Memory B cell (primary cell): ENCODE measurements around the gene DGKQ.
"Not testable (repeated sequence)": the region's sequence is repeated elsewhere in the genome, so short reads cannot be mapped to it uniquely, and the experiment has no call there.

Experiments
- ATAC-seq: fragments of 150-1000 bp; cut with Tn5 transposase; 2 replicates; pipeline ENCODE4 v1.10.0; 2021; ENCODE audit warnings: low read depth, mild to moderate bottlenecking, moderate library complexity
- DNase-seq, 2 donors: peaks; one replicate each; pipeline ENCODE4 v3.0.0; 2022; ENCODE audit warnings: low spot score in 2 of 2
- H3K27ac Mint-ChIP-seq: one replicate; pipeline ENCODE4 v1.8.0; 2022; ENCODE audit warnings: mild to moderate bottlenecking, moderate library complexity, mixed read lengths
- H3K27me3 Mint-ChIP-seq: one replicate; pipeline ENCODE4 v1.8.0; 2022; ENCODE audit warnings: mixed read lengths
- H3K36me3 Mint-ChIP-seq: one replicate; pipeline ENCODE4 v1.8.0; 2022; ENCODE audit warnings: mild to moderate bottlenecking, mixed read lengths
- H3K4me1 Mint-ChIP-seq: one replicate; pipeline ENCODE4 v1.8.0; 2022; ENCODE audit warnings: mixed read lengths
- H3K4me3 Mint-ChIP-seq: one replicate; pipeline ENCODE4 v1.8.0; 2022; ENCODE audit warnings: mild to moderate bottlenecking, moderate library complexity, mixed read lengths
- H3K9me3 Mint-ChIP-seq: one replicate; pipeline ENCODE4 v1.8.0; 2022; ENCODE audit warnings: mixed read lengths

The DGKQ gene

DNA sequence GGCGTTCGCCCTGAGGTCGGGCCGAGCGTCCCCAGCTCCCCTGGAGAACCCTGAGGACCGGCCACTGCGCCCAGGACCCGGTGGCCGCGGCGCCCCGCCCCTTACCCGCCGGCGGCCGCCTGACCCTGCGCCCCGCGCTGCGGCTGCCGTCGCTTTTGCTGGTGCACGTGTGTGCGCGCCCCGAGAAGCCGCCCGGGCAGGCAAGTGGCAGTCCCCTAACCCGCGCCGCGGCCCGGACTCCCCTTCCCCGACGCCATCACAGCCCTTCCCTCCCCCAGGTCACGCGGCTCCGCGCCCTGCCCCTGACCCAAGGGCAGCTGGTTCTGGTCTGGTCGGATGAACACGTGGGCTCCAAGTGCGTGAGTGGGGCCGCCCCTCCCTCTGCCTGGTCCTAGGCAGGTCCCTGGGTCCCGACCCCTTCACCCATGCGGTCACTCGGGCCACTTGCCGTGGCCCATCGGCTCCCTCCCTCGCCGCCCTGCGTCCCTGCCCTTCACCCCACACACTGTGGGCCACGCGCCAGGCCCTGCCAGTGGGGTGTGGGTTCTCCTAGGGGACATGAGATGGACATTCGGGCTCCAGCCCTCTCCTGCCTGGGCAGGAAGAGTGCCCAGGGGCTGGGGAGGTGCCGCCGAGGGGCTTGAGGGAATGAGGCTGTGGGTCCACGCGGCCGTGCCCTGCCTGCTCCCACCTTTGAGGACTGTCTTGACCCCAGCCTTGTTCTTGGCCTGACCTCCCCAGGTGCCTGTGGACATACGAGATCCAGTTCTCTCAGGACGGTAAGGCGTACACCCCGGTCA lies 30.1 kb upstream of the DGKQ start:
- H3K27me3 Mint-ChIP-seq, result peaks cover 23% of the 10 kb centered on the region
- H3K4me1 Mint-ChIP-seq, result peaks cover 15% of the 10 kb centered on the region
- DNase-seq, result no peak
- H3K9me3 Mint-ChIP-seq, result no peaks in the 10 kb centered on the region
- no peaks in the 10 kb centered on the region for H3K36me3 Mint-ChIP-seq
- H3K4me3 Mint-ChIP-seq, result no peak overlapping the region
- no peak for ATAC-seq
- H3K27ac Mint-ChIP-seq, result no peak overlapping the region

DNA sequence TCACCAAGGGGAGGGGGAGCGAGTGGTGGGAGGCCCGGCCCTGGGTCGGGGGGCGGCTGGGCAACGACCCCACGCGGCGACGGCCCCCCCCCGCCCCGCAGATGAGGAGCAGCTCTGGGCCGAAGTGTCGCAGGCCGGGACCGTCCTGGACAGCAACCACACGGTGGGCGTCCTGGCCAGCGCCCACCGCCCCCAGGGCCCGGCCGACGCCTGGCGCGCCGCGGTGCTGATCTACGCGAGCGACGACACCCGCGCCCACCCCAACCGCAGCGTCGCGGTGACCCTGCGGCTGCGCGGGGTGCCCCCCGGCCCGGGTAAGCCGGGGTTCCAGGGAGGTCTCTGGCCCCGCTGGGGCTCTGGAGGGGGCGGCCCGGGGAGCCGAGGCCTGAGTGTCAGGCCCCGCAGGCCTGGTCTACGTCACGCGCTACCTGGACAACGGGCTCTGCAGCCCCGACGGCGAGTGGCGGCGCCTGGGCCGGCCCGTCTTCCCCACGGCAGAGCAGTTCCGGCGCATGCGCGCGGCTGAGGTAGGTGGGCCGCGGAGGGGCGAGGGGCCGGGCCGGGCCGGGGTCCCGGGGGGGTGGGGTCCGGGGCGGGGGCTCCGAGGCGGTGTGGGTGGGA lies 29.4 kb upstream of the DGKQ start:
- H3K4me3 Mint-ChIP-seq, result no peak overlapping the region
- H3K4me1 Mint-ChIP-seq, result peaks cover 22% of the 10 kb centered on the region
- peaks cover 22% of the 10 kb centered on the region for H3K27me3 Mint-ChIP-seq
- DNase-seq (no peak), ATAC-seq (no peak)
- no peaks in the 10 kb centered on the region for H3K9me3 Mint-ChIP-seq
- no peak overlapping the region for H3K27ac Mint-ChIP-seq
- H3K36me3 Mint-ChIP-seq, result no peaks in the 10 kb centered on the region

DNA sequence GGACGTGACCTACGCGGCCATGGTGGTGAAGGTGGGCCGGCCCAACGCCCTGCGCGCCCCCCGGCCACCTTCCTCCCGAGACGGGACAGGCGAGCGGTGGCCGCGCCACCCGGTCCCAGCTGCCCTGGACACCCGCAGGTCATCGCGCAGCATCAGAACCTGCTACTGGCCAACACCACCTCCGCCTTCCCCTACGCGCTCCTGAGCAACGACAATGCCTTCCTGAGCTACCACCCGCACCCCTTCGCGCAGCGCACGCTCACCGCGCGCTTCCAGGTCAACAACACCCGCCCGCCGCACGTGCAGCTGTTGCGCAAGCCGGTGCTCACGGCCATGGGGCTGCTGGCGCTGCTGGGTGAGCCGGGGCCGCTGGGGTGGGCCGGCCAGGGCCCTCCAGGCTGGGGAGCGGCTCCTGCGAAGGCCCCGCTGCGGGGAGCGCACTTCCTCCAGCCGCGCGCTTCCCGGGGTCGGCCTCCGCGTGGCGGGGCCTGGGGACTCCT lies 28.8 kb upstream of the DGKQ start:
- Mint-ChIP-seq H3K27ac (no peak overlapping the region), H3K4me1 (peaks cover 22% of the 10 kb centered on the region), H3K27me3 (peaks cover 20% of the 10 kb centered on the region), H3K9me3 (no peaks in the 10 kb centered on the region), H3K36me3 (no peaks in the 10 kb centered on the region), H3K4me3 (no peak overlapping the region)
- no peak for DNase-seq
- no peak for ATAC-seq

DNA sequence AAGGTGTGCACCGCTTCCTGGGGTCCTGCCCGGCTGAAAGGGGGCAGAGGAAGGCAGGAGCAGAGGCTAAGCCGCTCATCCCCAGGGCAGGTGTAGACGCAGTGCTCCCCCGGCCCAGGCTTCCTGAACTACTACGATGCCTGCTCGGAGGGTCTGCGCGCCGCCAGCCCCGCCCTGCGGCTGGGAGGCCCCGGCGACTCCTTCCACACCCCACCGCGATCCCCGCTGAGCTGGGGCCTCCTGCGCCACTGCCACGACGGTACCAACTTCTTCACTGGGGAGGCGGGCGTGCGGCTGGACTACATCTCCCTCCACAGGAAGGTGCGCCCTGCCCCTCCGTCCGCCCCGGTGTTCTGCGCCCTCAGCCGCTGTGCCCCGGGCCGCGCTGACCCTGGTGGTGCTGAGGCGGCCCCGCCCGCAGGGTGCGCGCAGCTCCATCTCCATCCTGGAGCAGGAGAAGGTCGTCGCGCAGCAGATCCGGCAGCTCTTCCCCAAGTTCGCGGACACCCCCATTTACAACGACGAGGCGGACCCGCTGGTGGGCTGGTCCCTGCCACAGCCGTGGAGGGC lies 28.3 kb upstream of the DGKQ start:
- no peak overlapping the region for H3K27ac Mint-ChIP-seq
- H3K27me3 Mint-ChIP-seq, result peaks cover 19% of the 10 kb centered on the region
- no peak overlapping the region for H3K4me3 Mint-ChIP-seq

DNA sequence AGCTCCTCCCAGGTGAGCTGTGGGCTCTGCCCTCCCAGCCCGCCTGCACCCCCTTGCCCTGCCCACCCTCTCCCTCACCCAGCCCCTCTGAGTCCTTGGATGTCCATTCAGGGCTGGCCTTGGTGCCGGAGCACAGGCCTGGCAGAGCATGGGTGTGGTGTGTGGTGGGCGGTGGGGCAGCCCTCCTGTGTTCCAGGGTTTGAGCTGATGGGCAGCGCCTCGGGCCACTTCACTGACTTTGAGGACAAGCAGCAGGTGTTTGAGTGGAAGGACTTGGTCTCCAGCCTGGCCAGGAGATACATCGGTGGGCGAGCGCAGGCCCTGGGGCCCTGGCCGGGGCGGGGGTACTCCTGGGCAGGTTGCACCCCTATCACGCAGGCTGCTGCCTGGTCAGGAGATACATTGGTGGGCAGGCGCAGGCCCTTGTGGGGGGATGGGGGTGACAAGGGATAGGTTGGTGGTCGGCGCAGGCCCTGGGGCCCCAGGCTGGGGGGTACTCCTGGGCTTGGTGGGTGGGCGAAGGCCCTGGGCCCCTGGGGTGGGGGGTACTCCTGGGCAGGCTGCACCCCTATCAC lies 27.4 kb upstream of the DGKQ start:
- peaks cover 19% of the 10 kb centered on the region for H3K27me3 Mint-ChIP-seq
- no peak for ATAC-seq
- H3K36me3 Mint-ChIP-seq, result no peaks in the 10 kb centered on the region
- peaks cover 20% of the 10 kb centered on the region for H3K4me1 Mint-ChIP-seq
- no peak overlapping the region for H3K4me3 Mint-ChIP-seq
- no peak for DNase-seq
- H3K9me3 Mint-ChIP-seq, result no peaks in the 10 kb centered on the region
- H3K27ac Mint-ChIP-seq, result no peak overlapping the region

More for the DNA sequence above, 28.3 kb upstream of the DGKQ start:
- Mint-ChIP-seq H3K4me1 (peaks cover 20% of the 10 kb centered on the region), H3K36me3 (no peaks in the 10 kb centered on the region), H3K9me3 (no peaks in the 10 kb centered on the region)
- ATAC-seq (no peak), DNase-seq (no peak)

DNA sequence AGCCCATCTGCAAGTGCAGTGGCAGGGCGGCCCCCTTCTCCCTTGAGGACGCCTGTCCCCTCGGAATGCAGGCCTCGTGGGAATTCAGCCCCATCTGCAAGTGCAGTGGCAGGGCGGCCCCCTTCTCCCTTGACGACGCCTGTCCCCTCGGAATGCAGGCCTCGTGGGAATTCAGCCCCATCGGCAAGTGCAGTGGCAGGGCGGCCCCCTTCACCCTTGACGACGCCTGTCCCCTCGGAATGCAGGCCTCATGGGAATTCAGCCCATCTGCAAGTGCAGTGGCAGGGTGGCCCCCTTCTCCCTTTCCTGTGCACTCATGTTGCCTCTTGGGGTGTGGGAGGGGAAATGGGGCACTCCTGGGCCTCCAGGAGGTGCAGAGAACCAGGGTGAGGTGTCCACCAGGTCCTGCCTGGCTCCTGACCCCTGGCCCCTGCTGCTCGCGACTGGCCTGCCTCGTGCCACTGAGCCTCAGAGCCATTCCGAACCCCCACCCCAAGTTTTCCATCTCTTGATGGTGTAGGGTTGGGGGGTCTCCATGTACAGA lies 26.6 kb upstream of the DGKQ start:
- H3K36me3 Mint-ChIP-seq, result no peaks in the 10 kb centered on the region
- H3K27ac Mint-ChIP-seq, result no peak overlapping the region
- H3K4me1 Mint-ChIP-seq, result peaks cover 20% of the 10 kb centered on the region
- H3K4me3 Mint-ChIP-seq, result peak overlapping the region; percentile 49
- peaks cover 17% of the 10 kb centered on the region for H3K27me3 Mint-ChIP-seq
- ATAC-seq (no peak), DNase-seq (no peak)
- H3K9me3 Mint-ChIP-seq, result no peaks in the 10 kb centered on the region

DNA sequence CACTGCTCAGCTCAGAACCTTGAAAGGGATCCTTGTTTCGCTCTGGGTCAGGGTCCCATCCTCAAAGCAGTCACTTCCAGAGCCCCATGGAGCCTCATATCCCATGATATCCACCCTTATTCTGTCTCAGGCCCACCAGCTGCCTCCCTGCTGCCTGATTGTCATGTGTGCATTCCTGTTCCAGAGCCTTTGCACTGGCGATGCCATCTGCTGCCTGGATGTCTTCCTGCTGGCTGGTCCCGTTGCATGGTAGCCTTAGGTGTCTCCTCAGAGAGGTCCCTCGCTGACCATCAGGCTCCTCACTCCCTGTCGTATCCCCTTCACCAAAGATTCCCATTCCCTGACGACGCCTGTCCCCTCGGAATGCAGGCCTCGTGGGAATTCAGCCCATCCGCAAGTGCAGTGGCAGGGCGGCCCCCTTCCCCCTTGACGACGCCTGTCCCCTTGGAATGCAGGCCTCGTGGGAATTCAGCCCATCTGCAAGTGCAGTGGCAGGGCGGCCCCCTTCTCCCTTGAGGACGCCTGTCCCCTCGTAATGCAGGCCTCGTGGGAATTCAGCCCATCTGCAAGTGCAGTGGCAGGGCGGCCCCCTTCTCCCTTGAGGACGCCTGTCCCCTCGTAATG lies 26.0 kb upstream of the DGKQ start:
- H3K36me3 Mint-ChIP-seq, ATAC-seq, H3K27ac Mint-ChIP-seq, H3K9me3 Mint-ChIP-seq: not testable (repeated sequence)
- peak overlapping the region; percentile 50 for H3K4me3 Mint-ChIP-seq
- peak in 1 of 2 donors; percentile 16 for DNase-seq
- H3K27me3 Mint-ChIP-seq, result peaks cover 14% of the 10 kb centered on the region
- H3K4me1 Mint-ChIP-seq, result peaks cover 20% of the 10 kb centered on the region

DNA sequence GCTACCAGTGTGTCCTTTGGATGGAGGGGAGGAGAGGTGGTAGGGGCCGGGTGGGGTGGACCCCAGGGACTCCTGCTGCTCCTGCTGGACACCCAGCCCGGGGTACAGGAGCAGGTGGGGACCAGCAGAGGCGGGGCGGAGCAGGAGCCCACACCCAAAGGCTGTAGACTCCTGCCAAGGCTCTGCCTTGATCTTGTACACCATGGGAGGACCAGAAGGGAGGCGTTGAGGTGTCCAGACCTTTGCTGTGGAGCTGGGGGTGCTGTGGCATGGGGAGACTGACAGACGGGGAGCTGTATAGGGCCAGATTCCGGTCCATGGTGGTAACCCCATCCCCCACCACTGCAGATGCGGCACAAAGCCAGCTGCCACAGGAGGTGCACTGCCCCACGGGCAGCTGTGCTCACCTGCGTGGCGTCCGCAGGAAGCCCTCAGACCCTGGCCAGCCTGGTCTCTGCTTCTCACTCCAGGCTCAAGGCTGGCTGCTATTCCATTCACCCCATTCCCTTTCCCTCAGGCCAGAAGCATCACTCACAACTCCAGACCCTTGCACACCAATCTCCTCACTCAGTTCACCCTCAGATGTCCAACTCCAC lies 24.8 kb upstream of the DGKQ start:
- peak in 1 of 2 donors; percentile 30 for DNase-seq
- no peak for ATAC-seq
- H3K4me1 Mint-ChIP-seq, result peaks cover 20% of the 10 kb centered on the region
- peak overlapping the region; percentile 44 for H3K4me3 Mint-ChIP-seq
- H3K36me3 Mint-ChIP-seq, result no peaks in the 10 kb centered on the region
- peaks cover 14% of the 10 kb centered on the region for H3K27me3 Mint-ChIP-seq
- H3K27ac Mint-ChIP-seq, result no peak overlapping the region
- no peaks in the 10 kb centered on the region for H3K9me3 Mint-ChIP-seq

DNA sequence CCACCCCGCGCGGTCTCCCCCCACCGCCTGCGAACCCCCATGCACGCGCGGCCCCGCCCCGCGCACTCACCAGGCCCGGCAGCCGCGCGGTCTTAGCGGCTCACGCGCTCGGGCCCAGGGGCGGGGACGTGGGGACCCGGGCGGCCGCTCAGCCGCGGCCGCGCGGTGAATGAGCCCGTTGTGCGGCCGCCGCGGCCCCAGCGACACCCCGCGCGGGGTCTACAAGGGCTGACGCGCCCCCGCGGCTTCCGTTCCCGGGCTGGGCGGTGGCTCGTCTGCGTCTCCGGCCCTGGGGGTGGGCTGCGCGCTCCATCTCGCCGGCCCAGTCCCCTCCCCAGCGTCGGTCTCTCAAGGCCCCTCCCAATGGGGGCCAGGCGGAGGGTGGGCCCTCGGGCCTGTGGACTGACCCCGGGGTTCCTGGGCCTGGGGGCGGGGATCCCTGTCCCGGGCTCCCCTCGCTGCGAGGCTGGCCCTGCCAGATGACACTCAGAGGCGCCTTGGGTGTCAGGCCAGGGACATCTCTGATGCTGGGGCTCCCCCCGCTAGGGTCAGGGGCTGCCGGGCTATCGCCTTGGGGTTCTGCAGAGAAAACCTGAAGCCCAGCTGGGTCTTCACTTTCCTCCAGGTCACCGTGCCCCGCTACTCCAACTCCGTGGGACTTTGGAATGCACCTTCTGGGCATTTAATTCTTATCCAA lies 24.2 kb upstream of the DGKQ start:
- ATAC-seq, result peak; percentile 68
- Mint-ChIP-seq H3K4me1 (peaks cover 22% of the 10 kb centered on the region), H3K9me3 (no peaks in the 10 kb centered on the region), H3K36me3 (peaks cover 1% of the 10 kb centered on the region), H3K27ac (no peak overlapping the region), H3K27me3 (peaks cover 14% of the 10 kb centered on the region), H3K4me3 (peak overlapping the region; percentile 44)
- peak in 1 of 2 donors; percentile 22 for DNase-seq

DNA sequence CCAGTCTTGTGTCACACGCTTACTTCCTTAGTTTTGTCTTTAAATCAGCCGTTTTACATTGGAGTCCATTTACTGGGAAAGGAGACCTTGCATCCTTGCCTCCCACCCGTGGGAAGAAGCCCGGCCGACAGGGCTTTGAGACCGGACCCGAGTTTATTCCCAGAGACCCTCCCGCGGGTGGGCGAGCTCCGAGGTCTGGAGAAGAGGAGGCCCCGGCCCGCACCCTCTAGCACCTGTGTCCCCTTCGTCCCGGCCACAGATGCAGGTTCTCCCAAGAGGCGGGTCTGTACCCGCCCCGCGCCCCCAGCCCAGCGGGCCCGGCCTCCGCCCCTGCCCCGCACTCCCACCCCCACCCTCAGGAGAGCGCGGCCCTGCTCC lies 23.6 kb upstream of the DGKQ start:
- DNase-seq, result peak in 1 of 2 donors; percentile 17
- H3K4me3 Mint-ChIP-seq, result no peak overlapping the region
- peak; percentile 5 for ATAC-seq
- H3K27me3 Mint-ChIP-seq, result peaks cover 12% of the 10 kb centered on the region
- H3K9me3 Mint-ChIP-seq, result no peaks in the 10 kb centered on the region
- peaks cover 3% of the 10 kb centered on the region for H3K36me3 Mint-ChIP-seq
- H3K4me1 Mint-ChIP-seq, result peaks cover 22% of the 10 kb centered on the region
- H3K27ac Mint-ChIP-seq, result no peak overlapping the region

DNA sequence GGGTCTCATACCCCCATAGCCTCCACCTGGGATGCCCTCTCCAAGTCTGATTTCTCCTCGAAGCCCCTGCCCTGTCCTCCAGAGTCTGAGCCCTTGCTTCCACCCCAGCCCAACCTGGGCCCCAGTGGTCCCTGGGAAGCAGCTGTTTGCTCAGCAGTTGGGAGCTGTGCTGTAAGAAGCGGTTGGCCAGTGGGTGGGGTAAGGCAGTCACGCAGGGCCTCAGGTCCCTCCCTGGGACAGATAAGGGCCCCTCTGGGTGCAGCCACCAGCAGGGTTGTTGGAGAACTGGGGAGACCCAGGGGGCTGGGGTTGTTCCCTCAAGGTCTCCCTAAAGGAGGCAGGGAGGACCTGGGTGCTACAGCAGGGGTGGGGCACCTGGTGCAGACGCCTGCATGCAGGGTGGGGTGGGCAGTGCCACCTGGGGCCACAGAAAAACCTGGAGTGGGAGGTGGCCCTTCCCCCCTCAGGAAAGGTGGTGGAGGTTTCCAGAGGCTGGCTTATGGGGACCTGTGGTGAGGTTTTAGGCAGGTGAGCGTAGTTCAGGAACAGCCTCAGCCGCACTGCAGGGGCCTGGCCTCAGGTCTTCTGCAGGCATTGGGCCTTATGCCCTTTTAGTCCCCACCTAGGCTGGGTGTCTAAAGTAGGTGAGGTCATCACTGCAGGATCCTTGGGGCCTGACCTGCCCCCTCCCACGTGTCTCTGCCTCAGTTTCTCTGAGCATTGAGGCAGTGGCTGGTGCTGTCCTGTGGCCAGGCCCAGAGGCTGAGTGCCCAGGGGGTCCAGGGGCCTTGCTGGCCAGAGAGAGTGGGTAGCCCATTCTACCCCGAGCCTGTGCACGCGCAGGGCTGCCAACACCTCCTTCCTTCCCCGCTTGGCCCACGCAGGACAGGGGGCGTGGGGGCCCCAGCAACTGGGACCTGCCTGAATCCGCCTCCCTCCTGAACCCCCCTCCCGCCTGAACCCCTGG lies 22.9 kb upstream of the DGKQ start:
- H3K36me3 Mint-ChIP-seq, result peaks cover 3% of the 10 kb centered on the region
- H3K27me3 Mint-ChIP-seq, result peaks cover 12% of the 10 kb centered on the region
- ATAC-seq (no peak), DNase-seq (no peak)
- H3K9me3 Mint-ChIP-seq, result no peaks in the 10 kb centered on the region
- peaks cover 22% of the 10 kb centered on the region for H3K4me1 Mint-ChIP-seq
- H3K27ac Mint-ChIP-seq, result no peak overlapping the region
- peak overlapping the region; percentile 29 for H3K4me3 Mint-ChIP-seq
